GM12878 (cell line): ENCODE measurements around the gene MVB12B. TPM values are rescaled to one million over a fixed set of nuclear protein-coding genes. Genes with fewer than 3 reads are reported as not detected.

Experiments used
- ATAC-seq: fragments of 200-7000 bp; cut with Tn5 transposase; 3 replicates; pipeline ENCODE4 v1.9.1; 2020; ENCODE audit warnings: mild to moderate bottlenecking, moderate library complexity
- BruUV-seq: library from RNA; stranded (reverse); fragments of 400-500 nt; replicated peaks from 2 replicates; lab custom pipeline; 2021; lab: Mats Ljungman, UMichigan
- CTCF ChIA-PET: fragments of 300-600 bp; sonication (Branson Sonifier 250); formaldehyde crosslinking; extraction: SDS; loops from one replicate; lab custom pipeline; 2021; ENCODE audit warnings: inconsistent platforms; lab: Yijun Ruan, JAX
- POLR2A ChIA-PET: fragments of 350-600 bp; formaldehyde crosslinking; extraction: SDS; loops from one replicate; lab custom pipeline; 2021; ENCODE audit warnings: inconsistent platforms; lab: Charles Lee
- RAD21 ChIA-PET: fragments of 300-600 bp; sonication (Branson Sonifier 250); formaldehyde crosslinking; loops from one replicate; lab custom pipeline; 2023; ENCODE audit warnings: antibody characterized with exemption; ENCODE audit not compliant: unreplicated experiment; lab: Charles Lee
- SMC1A ChIA-PET: fragments of 300-600 bp; sonication (Branson Sonifier 250); formaldehyde crosslinking; loops from one replicate; lab custom pipeline; 2023; ENCODE audit not compliant: unreplicated experiment, uncharacterized antibody; lab: Charles Lee
- DNase-seq: peaks from one replicate; pipeline ENCODE4 v3.0.0-alpha.2; 2011; ENCODE audit warnings: low read depth, low spot score
- FAIRE-seq: peaks from 3 replicates; lab custom pipeline; 2011; peaks lifted over from hg19 to GRCh38; lab: Jason Lieb, UNC
- H2AFZ ChIP-seq: 2 replicates; pipeline ENCODE4 v1.6.0; 2011; ENCODE audit warnings: low read depth, low read length, control low read depth; ENCODE audit not compliant: control insufficient read depth
- H3K27ac ChIP-seq: 2 replicates; pipeline ENCODE4 v1.5.1; 2011; ENCODE audit warnings: control low read depth; ENCODE audit not compliant: control insufficient read depth, insufficient read depth
- H3K27me3 ChIP-seq, 2 experiments: replicated peaks in 1 of 2; 2 replicates each; pipeline versions ENCODE4 v1.6.0 to v1.6.1; 2011; ENCODE audit warnings: low read length in 1 of 2; ENCODE audit not compliant: control insufficient read depth in 2 of 2, insufficient read depth in 2 of 2
- H3K36me3 ChIP-seq, 2 experiments: 2 replicates each; pipeline ENCODE4 v1.5.1; 2011; ENCODE audit warnings: low read length in 1 of 2; ENCODE audit not compliant: control insufficient read depth in 2 of 2, insufficient read depth in 2 of 2
- H3K4me1 ChIP-seq: 2 replicates; pipeline ENCODE4 v1.6.1; 2011; ENCODE audit warnings: mild to moderate bottlenecking, low read length, moderate library complexity, mixed read lengths; ENCODE audit not compliant: control insufficient read depth, insufficient read depth
- H3K4me2 ChIP-seq: 2 replicates; pipeline ENCODE4 v1.6.0; 2011; ENCODE audit warnings: control low read depth; ENCODE audit not compliant: control insufficient read depth, insufficient read depth
- H3K4me3 ChIP-seq: fragments of 200-600 bp; sonication (generic); 2 replicates; pipeline ENCODE4 v1.5.1; 2016
- H3K79me2 ChIP-seq: 2 replicates; pipeline ENCODE4 v1.6.0; 2011; ENCODE audit warnings: low read length; ENCODE audit not compliant: control insufficient read depth, insufficient read depth
- H3K9ac ChIP-seq: 2 replicates; pipeline ENCODE4 v1.8.0; 2011; ENCODE audit warnings: low read length, control low read depth, mixed read lengths; ENCODE audit not compliant: control insufficient read depth, insufficient read depth
- H3K9me3 ChIP-seq: replicated peaks from 3 replicates; pipeline ENCODE4 v1.5.1; 2011; ENCODE audit warnings: mild to moderate bottlenecking, low read length; ENCODE audit not compliant: control insufficient read depth, insufficient read depth
- H4K20me1 ChIP-seq: 2 replicates; pipeline ENCODE4 v1.6.0; 2011; ENCODE audit not compliant: control insufficient read depth, insufficient read depth
- ASH2L ChIP-seq: fragments of 300-600, 200-600 bp; sonication (generic); IDR thresholded peaks from 2 replicates; pipeline ENCODE4 v1.6.1; 2017; ENCODE audit warnings: low read depth, mild to moderate bottlenecking, borderline replicate concordance
- CEBPZ ChIP-seq: fragments of 150-350 bp; IDR thresholded peaks from 2 replicates; pipeline ENCODE4 v1.6.1; 2016; ENCODE audit warnings: low read depth, low read length
- CHD4 ChIP-seq: fragments of 200-600 bp; sonication (generic); IDR thresholded peaks from 2 replicates; pipeline ENCODE4 v1.6.1; 2016; ENCODE audit warnings: mild to moderate bottlenecking
- E2F8 ChIP-seq: fragments of 450-650 bp; IDR thresholded peaks from 2 replicates; pipeline ENCODE4 v1.6.1; 2018; ENCODE audit warnings: mild to moderate bottlenecking, low read depth, moderate library complexity; ENCODE audit not compliant: partially characterized antibody
- IKZF1 ChIP-seq: fragments of 450-650 bp; conservative IDR thresholded peaks from 2 replicates; pipeline ENCODE4 v1.6.1; 2017; ENCODE audit warnings: antibody characterized with exemption, mild to moderate bottlenecking
- IKZF2 ChIP-seq, 2 experiments: fragments of 450-650 bp; IDR thresholded peaks; 2 replicates each; pipeline ENCODE4 v1.6.1; 2017; ENCODE audit warnings: mild to moderate bottlenecking in 2 of 2, moderate library complexity in 2 of 2
- NFIC ChIP-seq: IDR thresholded peaks from 2 replicates; pipeline ENCODE4 v1.6.1; 2012; ENCODE audit warnings: low read depth, mild to moderate bottlenecking, inconsistent platforms, low read length, moderate library complexity
- NFXL1 ChIP-seq: fragments of 450-650 bp; IDR thresholded peaks from 2 replicates; pipeline ENCODE4 v1.6.1; 2017; ENCODE audit warnings: antibody characterized with exemption, mild to moderate bottlenecking, borderline replicate concordance
- PML ChIP-seq: IDR thresholded peaks from 2 replicates; pipeline ENCODE4 v1.6.1; 2012; ENCODE audit warnings: low read length, inconsistent platforms
- RAD21 ChIP-seq: IDR thresholded peaks from 2 replicates; pipeline ENCODE4 v1.6.1; 2011; ENCODE audit warnings: mild to moderate bottlenecking, low read depth, low read length, moderate library complexity; ENCODE audit not compliant: insufficient read depth
- SPI1 ChIP-seq: IDR thresholded peaks from 2 replicates; pipeline ENCODE4 v1.6.1; 2011; ENCODE audit warnings: low read depth, mild to moderate bottlenecking, low read length, moderate library complexity, borderline replicate concordance; ENCODE audit not compliant: insufficient read depth
- ZBTB11 ChIP-seq: fragments of 450-650 bp; formaldehyde crosslinking; IDR thresholded peaks from 2 replicates; pipeline ENCODE4 v1.5.0; 2022; ENCODE audit warnings: mild to moderate bottlenecking, missing genetic modification characterization
- ZNF207 ChIP-seq: fragments of 450-650 bp; IDR thresholded peaks from 2 replicates; pipeline ENCODE4 v1.6.1; 2014; ENCODE audit warnings: antibody characterized with exemption, mild to moderate bottlenecking, borderline replicate concordance
- ZNF622 ChIP-seq: fragments of 450-650 bp; IDR thresholded peaks from 2 replicates; pipeline ENCODE4 v1.6.1; 2017; ENCODE audit warnings: mild to moderate bottlenecking, inconsistent platforms
- WGBS: methylation state at CpG from one replicate; pipeline ENCODE4 v1.1.6; 2016; ENCODE audit warnings: low lambda C conversion rate; ENCODE audit not compliant: insufficient replicate concordance, insufficient coverage; ENCODE audit errors: missing lambda C conversion rate; 5-methylcytosine and 5-hydroxymethylcytosine counted together
- in situ Hi-C: fragments of 300-500 bp; cut with MboI; formaldehyde crosslinking; loops from 9 replicates; pipeline ENCODE4 v1.14.3; 2018; ENCODE audit warnings: mixed read lengths
- intact Hi-C: fragments of 100-400 bp; cut with micrococcal nuclease; formaldehyde crosslinking; loops from one replicate; pipeline ENCODE4 v1.14.2; 2022; ENCODE audit not compliant: unreplicated experiment
- polyA plus RNA-seq, 11 experiments: library from polyadenylated mRNA; depleted of rRNA in 4 of 11; unstranded in 6 of 11; stranded (reverse) in 5 of 11; fragments of >200 nt; fragmentation: Nextera tagmentation in 4 of 11; fragmentation: Illumina TruSeq in 1 of 11; extraction: Ambion mirVana in 4 of 11; extraction: Trizol in 1 of 11; gene quantifications; 1 replicate in 1 of 11; 2 replicates in 10 of 11; pipeline versions ENCODE4 v1.2.1 to v1.2.3, GENCODE V29; 2011 to 2016; ENCODE audit warnings: inconsistent platforms in 2 of 11, missing spikeins in 2 of 11, low read depth in 1 of 11
- total RNA-seq, 4 experiments: library from RNA; depleted of rRNA in 3 of 4; stranded (reverse); fragments of >200 nt in 3 of 4; fragmentation: Illumina TruSeq in 1 of 4; extraction: Trizol in 1 of 4; gene quantifications; 2 replicates each; pipeline versions ENCODE4 v1.2.1 to v1.2.3, GENCODE V29; 2013 to 2021

The MVB12B gene
- total and polyA plus RNA-seq, 10 of the 15 experiments (the other 5 are each of a cell fraction or from before 2014, with no cell fraction given), result 0.08 TPM; not detected in 9

GRCh38 chr9:126424511-126424910 lies 97.9 kb downstream of the MVB12B start:
- in situ Hi-C loops (no loop called here), intact Hi-C loops (no loop called here)
- Histone ChIP-seq H3K79me2 (no peaks in the 10 kb centered on the region), H3K27me3 (peaks cover 4 to 6% of the 10 kb centered on the region in 2 experiments; a peak in 3 of 4 replicates), H3K4me2 (no peak overlapping the region), H4K20me1 (no peaks in the 10 kb centered on the region), H2AFZ (no peak overlapping the region), H3K27ac (no peak overlapping the region), H3K4me3 (no peak overlapping the region), H3K36me3 (no peaks in the 10 kb centered on the region), H3K4me1 (no peaks in the 10 kb centered on the region), H3K9me3 (no peaks in the 10 kb centered on the region), H3K9ac (no peak overlapping the region)
- ChIA-PET CTCF (no interaction called here), SMC1A (no interaction called here), POLR2A (no interaction called here), RAD21 (no interaction called here)
- ATAC-seq (no peak), DNase-seq (no peak), FAIRE-seq (no peak)
- WGBS, result 31% methylated on average over 8 of the region's 8 CpGs
- BruUV-seq, result no TSS peak
- TF ChIP-seq ASH2L (no peak), CEBPZ (no peak), NFIC (no peak), SPI1 (no peak), IKZF2 (IDR thresholded peaks at IDR 0.05) (no peak), E2F8 (no peak), CHD4 (no peak), PML (no peak), ZNF207 (no peak), RAD21 (no peak), IKZF1 (no peak), NFXL1 (no peak), ZBTB11 (CRISPR knock-in tag) (no peak), ZNF622 (no peak)
